HL-60 (cell line): ENCODE measurements around the gene RPS17.

Source experiments
- DNase-seq, 2 experiments: peaks; one replicate each; pipeline ENCODE4 v3.0.0-alpha.2; 2010 to 2020; ENCODE audit warnings: low read depth in 1 of 2, low spot score in 1 of 2
- H3K27ac ChIP-seq: fragments of 250-450 bp; sonication (Bioruptor Pico); replicated peaks from 2 replicates; pipeline ENCODE4 v1.5.1; 2020; ENCODE audit warnings: mild to moderate bottlenecking, moderate library complexity
- H3K27me3 ChIP-seq: fragments of 250-450 bp; sonication (Bioruptor Pico); 2 replicates; pipeline ENCODE4 v1.5.1; 2021; ENCODE audit warnings: mild to moderate bottlenecking, moderate library complexity; ENCODE audit not compliant: insufficient read depth, poor library complexity, severe bottlenecking
- H3K4me3 ChIP-seq: replicated peaks from 2 replicates; pipeline ENCODE4 v1.5.1; 2011; ENCODE audit warnings: mild to moderate bottlenecking, control low read depth, low read length; ENCODE audit not compliant: insufficient read depth
- CTCF ChIP-seq: IDR thresholded peaks from one replicate; pipeline ENCODE4 v1.5.1; 2011; ENCODE audit warnings: low read length, control low read depth, inconsistent platforms; ENCODE audit not compliant: insufficient read depth
- GABPA ChIP-seq: IDR thresholded peaks from 2 replicates; pipeline ENCODE4 v1.6.1; 2012; ENCODE audit warnings: low read depth
- POLR2AphosphoS5 ChIP-seq: IDR thresholded peaks from 2 replicates; pipeline ENCODE4 v1.6.1; 2012; ENCODE audit warnings: low read depth
- REST ChIP-seq: IDR thresholded peaks from 2 replicates; pipeline ENCODE4 v1.6.1; 2012; ENCODE audit warnings: low read depth; ENCODE audit not compliant: insufficient replicate concordance
- SPI1 ChIP-seq: IDR thresholded peaks from 2 replicates; pipeline ENCODE4 v1.6.1; 2012; ENCODE audit warnings: low read depth, mild to moderate bottlenecking, borderline replicate concordance

The RPS17 gene

GRCh38 chr15:82545002-82545401 lies 4.7 kb upstream of the RPS17 start:
- TF ChIP-seq REST (no peak), SPI1 (no peak), POLR2AphosphoS5 (no peak), CTCF (no peak), GABPA (no peak)
- DNase-seq, result no peak
- Histone ChIP-seq H3K27me3 (peaks cover 2% of the 10 kb centered on the region), H3K4me3 (no peak overlapping the region), H3K27ac (no peak overlapping the region)

- Histone ChIP-seq H3K27ac (no peak overlapping the region), H3K4me3 (no peak overlapping the region), H3K27me3 (peaks cover 2% of the 10 kb centered on the region)
- TF ChIP-seq CTCF (no peak), POLR2AphosphoS5 (no peak), REST (no peak), GABPA (no peak), SPI1 (no peak)
- no peak for DNase-seq
Measured at GRCh38 chr15:82544431-82544830, 4.2 kb upstream of the RPS17 start.

- no peak overlapping the region for H3K27ac ChIP-seq
- peak in 1 of 2 experiments; percentile 49 for DNase-seq
- TF ChIP-seq GABPA (no peak), CTCF (no peak), SPI1 (no peak), POLR2AphosphoS5 (no peak), REST (no peak)
- no peak overlapping the region for H3K4me3 ChIP-seq
- peaks cover 2% of the 10 kb centered on the region for H3K27me3 ChIP-seq
Measured at GRCh38 chr15:82543160-82543559, 2.9 kb upstream of the RPS17 start.
